ENCODE data around the gene CADPS2.
"Not testable (repeated sequence)": the region's sequence is repeated elsewhere in the genome, so short reads cannot be mapped to it uniquely, and the experiment has no call there.

- TF ChIP-seq, protein P1, sequence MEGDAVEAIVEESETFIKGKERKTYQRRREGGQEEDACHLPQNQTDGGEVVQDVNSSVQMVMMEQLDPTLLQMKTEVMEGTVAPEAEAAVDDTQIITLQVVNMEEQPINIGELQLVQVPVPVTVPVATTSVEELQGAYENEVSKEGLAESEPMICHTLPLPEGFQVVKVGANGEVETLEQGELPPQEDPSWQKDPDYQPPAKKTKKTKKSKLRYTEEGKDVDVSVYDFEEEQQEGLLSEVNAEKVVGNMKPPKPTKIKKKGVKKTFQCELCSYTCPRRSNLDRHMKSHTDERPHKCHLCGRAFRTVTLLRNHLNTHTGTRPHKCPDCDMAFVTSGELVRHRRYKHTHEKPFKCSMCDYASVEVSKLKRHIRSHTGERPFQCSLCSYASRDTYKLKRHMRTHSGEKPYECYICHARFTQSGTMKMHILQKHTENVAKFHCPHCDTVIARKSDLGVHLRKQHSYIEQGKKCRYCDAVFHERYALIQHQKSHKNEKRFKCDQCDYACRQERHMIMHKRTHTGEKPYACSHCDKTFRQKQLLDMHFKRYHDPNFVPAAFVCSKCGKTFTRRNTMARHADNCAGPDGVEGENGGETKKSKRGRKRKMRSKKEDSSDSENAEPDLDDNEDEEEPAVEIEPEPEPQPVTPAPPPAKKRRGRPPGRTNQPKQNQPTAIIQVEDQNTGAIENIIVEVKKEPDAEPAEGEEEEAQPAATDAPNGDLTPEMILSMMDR (IDR thresholded peaks at IDR 0.05), result not testable (repeated sequence)
- not testable (repeated sequence) for TF ChIP-seq EZH2phosphoT487 (IDR thresholded peaks at IDR 0.05)
Observed at GRCh38 chr7:122679269-122679709, 207.0 kb downstream of the CADPS2 start.

All from neural progenitor cell (in vitro differentiated cells).